HFF-Myc (cell line): ENCODE measurements around the gene CLDN20.

Source experiments
- DNase-seq: peaks from one replicate; pipeline ENCODE4 v3.0.0-alpha.2; 2011; ENCODE audit warnings: low read depth; ENCODE audit errors: extremely low read depth
- H3K4me3 ChIP-seq: replicated peaks from 2 replicates; pipeline ENCODE4 v1.5.1; 2011; ENCODE audit warnings: low read depth, mild to moderate bottlenecking, control low read depth, low read length
- TF ChIP-seq, protein P1 (sequence below): IDR thresholded peaks from 2 replicates; pipeline ENCODE4 v1.5.1; 2012; ENCODE audit warnings: mild to moderate bottlenecking, low read depth, low read length, control low read depth; ENCODE audit errors: missing control alignments

CLDN20 gene

DNA sequence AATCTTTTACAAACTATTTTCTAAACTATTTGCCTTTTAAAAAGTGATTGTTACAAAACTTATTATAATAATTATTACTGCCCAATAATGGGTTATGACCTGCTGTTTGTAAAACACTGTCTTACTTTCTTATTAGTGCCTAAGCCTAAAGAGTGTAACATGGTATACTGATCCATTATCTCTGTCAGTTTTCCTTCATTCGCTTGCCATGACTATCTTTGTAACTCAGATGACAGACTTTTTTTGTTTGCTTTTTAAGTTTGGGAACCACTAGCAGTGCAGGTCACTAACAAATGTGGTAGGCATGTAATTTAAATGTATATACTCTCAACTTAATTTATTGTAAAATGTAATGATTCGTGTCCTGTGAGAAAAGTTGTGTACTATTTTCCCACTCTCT, 60.4 kb downstream of the CLDN20 start:
- DNase-seq = no peak
- no peak overlapping the region for H3K4me3 ChIP-seq
- TF ChIP-seq, protein P1, sequence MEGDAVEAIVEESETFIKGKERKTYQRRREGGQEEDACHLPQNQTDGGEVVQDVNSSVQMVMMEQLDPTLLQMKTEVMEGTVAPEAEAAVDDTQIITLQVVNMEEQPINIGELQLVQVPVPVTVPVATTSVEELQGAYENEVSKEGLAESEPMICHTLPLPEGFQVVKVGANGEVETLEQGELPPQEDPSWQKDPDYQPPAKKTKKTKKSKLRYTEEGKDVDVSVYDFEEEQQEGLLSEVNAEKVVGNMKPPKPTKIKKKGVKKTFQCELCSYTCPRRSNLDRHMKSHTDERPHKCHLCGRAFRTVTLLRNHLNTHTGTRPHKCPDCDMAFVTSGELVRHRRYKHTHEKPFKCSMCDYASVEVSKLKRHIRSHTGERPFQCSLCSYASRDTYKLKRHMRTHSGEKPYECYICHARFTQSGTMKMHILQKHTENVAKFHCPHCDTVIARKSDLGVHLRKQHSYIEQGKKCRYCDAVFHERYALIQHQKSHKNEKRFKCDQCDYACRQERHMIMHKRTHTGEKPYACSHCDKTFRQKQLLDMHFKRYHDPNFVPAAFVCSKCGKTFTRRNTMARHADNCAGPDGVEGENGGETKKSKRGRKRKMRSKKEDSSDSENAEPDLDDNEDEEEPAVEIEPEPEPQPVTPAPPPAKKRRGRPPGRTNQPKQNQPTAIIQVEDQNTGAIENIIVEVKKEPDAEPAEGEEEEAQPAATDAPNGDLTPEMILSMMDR = no peak

DNA sequence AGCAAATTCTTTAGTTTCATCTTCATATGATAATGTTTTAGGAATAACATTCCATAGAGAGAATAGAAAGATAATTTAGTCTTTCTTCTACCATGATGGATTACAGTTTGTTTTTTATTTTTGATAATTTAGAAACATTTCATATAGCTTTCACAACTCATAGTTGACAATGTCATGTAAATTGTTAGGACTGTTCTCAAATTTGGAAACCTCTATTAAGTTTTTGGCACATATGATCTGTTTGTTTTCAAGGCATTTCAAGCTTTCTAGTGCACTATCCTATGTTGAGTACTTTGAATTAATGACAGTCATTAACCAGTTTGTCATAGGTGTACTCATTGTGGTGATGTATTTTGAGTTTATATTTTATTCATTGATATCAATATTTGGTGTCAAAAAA, 61.2 kb downstream of the CLDN20 start:
- no peak overlapping the region for H3K4me3 ChIP-seq
- no peak for DNase-seq
- TF ChIP-seq, protein P1 = no peak

GRCh38 chr6:155325700-155326516, 62.1 kb downstream of the CLDN20 start:
- TF ChIP-seq, protein P1 = no peak
- no peak for DNase-seq

More at GRCh38 chr6:155325700-155326516, 62.1 kb downstream of the CLDN20 start:
- H3K4me3 ChIP-seq = no peak overlapping the region
